Upper lobe of right lung (tissue), 1 donor: ENCODE data around the gene SDR42E2. TPM values are rescaled to one million over a fixed set of nuclear protein-coding genes. Genes with fewer than 3 reads are reported as not detected.

Experiments used
- ATAC-seq: fragments of 200-7000 bp; cut with Tn5 transposase; one replicate; pipeline ENCODE4 v1.9.1; 2020; ENCODE audit warnings: mild to moderate bottlenecking, moderate library complexity
- DNase-seq: peaks from one replicate; pipeline ENCODE4 v3.0.0-alpha.2; 2020
- H3K27ac ChIP-seq: fragments of 200-600 bp; one replicate; pipeline ENCODE4 v1.8.0; 2022
- H3K27me3 ChIP-seq: fragments of 200-600 bp; one replicate; pipeline ENCODE4 v1.8.0; 2022; ENCODE audit warnings: mild to moderate bottlenecking
- H3K36me3 ChIP-seq: fragments of 200-600 bp; one replicate; pipeline ENCODE4 v1.8.0; 2022
- H3K4me1 ChIP-seq: fragments of 200-600 bp; one replicate; pipeline ENCODE4 v1.8.0; 2022
- H3K4me3 ChIP-seq: fragments of 200-600 bp; one replicate; pipeline ENCODE4 v1.8.0; 2022; ENCODE audit warnings: mild to moderate bottlenecking
- H3K9me3 ChIP-seq: fragments of 200-600 bp; one replicate; pipeline ENCODE4 v1.8.0; 2022
- CTCF ChIP-seq: fragments of 200-600 bp; IDR thresholded peaks from one replicate; pipeline ENCODE4 v1.8.0; 2022; ENCODE audit warnings: antibody characterized with exemption
- intact Hi-C: fragments of 100-400 bp; cut with DNase I; formaldehyde crosslinking; loops from one replicate; pipeline ENCODE4 v1.11.0; 2022
- total RNA-seq: library from RNA; stranded (reverse); fragmentation: NEBNext Ultra II Directional; extraction: Animal tissue kit (Norgen Biotek cat#: 25700); gene quantifications from one replicate; pipeline ENCODE4 v1.2.1, GENCODE V29; 2021
- donor health status: DM: no; HTN: yes; CAD: no; lungs with severe emphysema.

The SDR42E2 gene
- total RNA-seq, 1 donor from 2014 or later = 0.14 TPM

- ATAC-seq (peak; percentile 27), DNase-seq (no peak)
- intact Hi-C loops = no loop called here
- no peak overlapping the region for H3K4me3 ChIP-seq
- no peak for TF ChIP-seq CTCF
- H3K27ac ChIP-seq = no peak overlapping the region
- H3K27me3 ChIP-seq = no peaks in the 10 kb centered on the region
- H3K36me3 ChIP-seq = no peaks in the 10 kb centered on the region
- H3K9me3 ChIP-seq = no peaks in the 10 kb centered on the region
- no peaks in the 10 kb centered on the region for H3K4me1 ChIP-seq
Measured at GRCh38 chr16:22132801-22133200, 29.5 kb upstream of the SDR42E2 start.

GRCh38 chr16:22138482-22138881, 23.8 kb upstream of the SDR42E2 start:
- DNase-seq = no peak
- intact Hi-C loops = no loop called here
- H3K9me3 ChIP-seq = no peaks in the 10 kb centered on the region
- TF ChIP-seq CTCF = no peak
- H3K4me3 ChIP-seq = no peak overlapping the region
- ATAC-seq = no peak
- no peaks in the 10 kb centered on the region for H3K27me3 ChIP-seq
- no peak overlapping the region for H3K27ac ChIP-seq
- H3K36me3 ChIP-seq = no peaks in the 10 kb centered on the region
- H3K4me1 ChIP-seq = no peaks in the 10 kb centered on the region

- Histone ChIP-seq H3K4me1 (no peaks in the 10 kb centered on the region), H3K4me3 (no peak overlapping the region), H3K9me3 (no peaks in the 10 kb centered on the region), H3K36me3 (no peaks in the 10 kb centered on the region), H3K27me3 (no peaks in the 10 kb centered on the region), H3K27ac (no peak overlapping the region)
- no peak for TF ChIP-seq CTCF
- intact Hi-C loops = no loop called here
- DNase-seq (peak; percentile 83), ATAC-seq (peak; percentile 81)
Measured at GRCh38 chr16:22139008-22139407, 23.3 kb upstream of the SDR42E2 start.

- Histone ChIP-seq H3K9me3 (no peaks in the 10 kb centered on the region), H3K27ac (no peak overlapping the region), H3K36me3 (no peaks in the 10 kb centered on the region), H3K4me1 (no peaks in the 10 kb centered on the region), H3K4me3 (no peak overlapping the region), H3K27me3 (no peaks in the 10 kb centered on the region)
- DNase-seq (no peak), ATAC-seq (no peak)
- intact Hi-C loops = no loop called here
- TF ChIP-seq CTCF = no peak
Measured at GRCh38 chr16:22139732-22140131, 22.6 kb upstream of the SDR42E2 start.

- Histone ChIP-seq H3K27me3 (no peaks in the 10 kb centered on the region), H3K9me3 (no peaks in the 10 kb centered on the region), H3K36me3 (no peaks in the 10 kb centered on the region), H3K4me1 (no peaks in the 10 kb centered on the region), H3K4me3 (no peak overlapping the region), H3K27ac (no peak overlapping the region)
- no peak for ATAC-seq
- no peak for DNase-seq
- peak; percentile 23 for TF ChIP-seq CTCF
- intact Hi-C loops = no loop called here
Measured at GRCh38 chr16:22141767-22142166, 20.5 kb upstream of the SDR42E2 start.

- Histone ChIP-seq H3K9me3 (no peaks in the 10 kb centered on the region), H3K36me3 (no peaks in the 10 kb centered on the region), H3K4me3 (no peak overlapping the region), H3K4me1 (no peaks in the 10 kb centered on the region), H3K27ac (no peak overlapping the region), H3K27me3 (no peaks in the 10 kb centered on the region)
- intact Hi-C loops = no loop called here
- ATAC-seq (no peak), DNase-seq (no peak)
- no peak for TF ChIP-seq CTCF
Measured at GRCh38 chr16:22144520-22144919, 17.8 kb upstream of the SDR42E2 start.
